ENCODE results near the gene NMB. TPM values are rescaled to one million over a fixed set of nuclear protein-coding genes. Genes with fewer than 3 reads are reported as not detected.

Gene NMB
- total RNA-seq, 1 donor from 2014 or later, result 2.9 TPM

Other genes starting within 250 kb of the NMB start
- gene ZSCAN2, start 57.2 kb downstream of the NMB start, total RNA-seq, result 16.0 and 18.7 TPM in 2 replicates
- gene WDR73, start 3.9 kb downstream of the NMB start, total RNA-seq, result 34.9 and 38.9 TPM in 2 replicates
- gene SEC11A, start 57.9 kb upstream of the NMB start, total RNA-seq, result 68.9 and 71.2 TPM in 2 replicates
- gene ZNF592, start 90.4 kb upstream of the NMB start, total RNA-seq, result 40.6 and 44.3 TPM in 2 replicates
- 0.12 and 0.20 TPM in 2 replicates for gene ALPK3, start 159.2 kb upstream of the NMB start, total RNA-seq
- gene SLC28A1, start 226.5 kb upstream of the NMB start, total RNA-seq, result not detected in 2 replicates

Data from activated B cell treated with CpG ODN at 0.5 μM for 24 hours (primary cell).